HCT116 (cell line): Measurements from ENCODE around the gene POTEC.
"Not testable (repeated sequence)": the region's sequence is repeated elsewhere in the genome, so short reads cannot be mapped to it uniquely, and the experiment has no call there.

Experiments
- CBX3 ChIP-seq: IDR thresholded peaks from 2 replicates; pipeline ENCODE4 v1.6.1; 2012; ENCODE audit warnings: low read depth
- CEBPB ChIP-seq: IDR thresholded peaks from 2 replicates; pipeline ENCODE4 v1.6.1; 2012; ENCODE audit warnings: low read depth
- EGR1 ChIP-seq: IDR thresholded peaks from 2 replicates; pipeline ENCODE4 v1.6.1; 2012; ENCODE audit warnings: low read depth
- EZH2 ChIP-seq: fragments of 200-600 bp; sonication (generic); IDR thresholded peaks from 2 replicates; pipeline ENCODE4 v1.6.1; 2017; ENCODE audit warnings: antibody characterized with exemption, mixed run types
- EZH2phosphoT487 ChIP-seq: fragments of 200-600 bp; IDR thresholded peaks from 2 replicates; pipeline ENCODE4 v1.6.1; 2018; ENCODE audit warnings: antibody characterized with exemption, borderline replicate concordance
- POLR2A ChIP-seq: IDR thresholded peaks from 2 replicates; pipeline ENCODE4 v1.7.0; 2011; ENCODE audit warnings: borderline replicate concordance; ENCODE audit not compliant: insufficient read depth, insufficient read length; ENCODE audit errors: extremely low read depth
- YY1 ChIP-seq: IDR thresholded peaks from 2 replicates; pipeline ENCODE4 v1.6.1; 2011; ENCODE audit warnings: low read length, low read depth, moderate library complexity, mild to moderate bottlenecking; ENCODE audit not compliant: insufficient replicate concordance; ENCODE audit errors: extremely low read depth
- ZFX ChIP-seq: fragments of 450-650 bp; IDR thresholded peaks from 2 replicates; pipeline ENCODE4 v1.6.1; 2017
- TF ChIP-seq, protein P1 (sequence below), 3 experiments: fragments of 200-600 bp in 1 of 3; sonication (generic) in 1 of 3; IDR thresholded peaks in 2 of 3; conservative IDR thresholded peaks in 1 of 3; 2 replicates each; pipeline ENCODE4 v1.5.1; 2012 to 2017; ENCODE audit warnings: low read depth in 2 of 3, low read length in 2 of 3, antibody characterized with exemption in 1 of 3, borderline replicate concordance in 1 of 3, control low read depth in 1 of 3, mild to moderate bottlenecking in 1 of 3, mixed read lengths in 1 of 3, mixed run types in 1 of 3, moderate library complexity in 1 of 3; ENCODE audit not compliant: insufficient read depth in 1 of 3
- TF ChIP-seq, protein P2 (sequence below): IDR thresholded peaks from 2 replicates; pipeline ENCODE4 v1.6.1; 2012; ENCODE audit warnings: low read depth

DNA sequence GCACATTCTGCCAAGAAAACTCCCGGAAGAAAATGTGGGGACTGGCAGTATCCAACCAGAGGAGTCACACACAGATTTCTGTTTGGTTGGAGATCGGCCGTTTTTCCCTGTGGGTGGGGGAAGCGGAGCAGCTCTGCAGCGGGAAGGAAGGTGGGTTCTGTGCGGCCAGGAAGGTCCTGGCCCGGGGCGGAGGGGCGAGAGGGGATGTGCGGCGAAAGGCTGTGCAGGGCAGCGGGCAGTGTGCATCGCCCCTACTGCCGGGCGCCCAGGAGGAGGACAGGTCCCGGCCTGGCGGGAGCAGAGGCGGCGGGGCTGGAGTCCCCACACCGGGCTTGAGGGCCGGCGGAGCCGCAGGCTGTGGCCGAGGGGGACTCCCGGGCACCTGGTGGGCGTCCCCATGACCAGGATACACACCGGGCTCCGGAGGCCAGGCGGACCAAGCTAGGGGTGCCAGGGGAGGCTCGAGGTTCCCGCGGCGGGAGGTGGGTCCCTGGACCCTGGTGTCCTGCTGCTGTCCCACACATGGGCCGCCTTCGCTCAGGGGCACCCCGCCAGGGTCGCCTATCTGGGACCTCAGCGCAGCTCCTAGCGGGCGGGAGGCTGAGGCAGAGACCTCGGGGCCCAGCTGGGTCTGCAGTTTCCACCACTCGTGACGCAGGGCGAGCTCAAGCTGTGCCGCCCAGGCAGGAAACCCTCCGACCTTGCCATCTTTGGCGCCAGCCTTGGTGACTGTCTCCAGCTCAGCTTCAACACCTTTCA lies 54.0 kb downstream of the POTEC start:
- TF ChIP-seq, protein P1, sequence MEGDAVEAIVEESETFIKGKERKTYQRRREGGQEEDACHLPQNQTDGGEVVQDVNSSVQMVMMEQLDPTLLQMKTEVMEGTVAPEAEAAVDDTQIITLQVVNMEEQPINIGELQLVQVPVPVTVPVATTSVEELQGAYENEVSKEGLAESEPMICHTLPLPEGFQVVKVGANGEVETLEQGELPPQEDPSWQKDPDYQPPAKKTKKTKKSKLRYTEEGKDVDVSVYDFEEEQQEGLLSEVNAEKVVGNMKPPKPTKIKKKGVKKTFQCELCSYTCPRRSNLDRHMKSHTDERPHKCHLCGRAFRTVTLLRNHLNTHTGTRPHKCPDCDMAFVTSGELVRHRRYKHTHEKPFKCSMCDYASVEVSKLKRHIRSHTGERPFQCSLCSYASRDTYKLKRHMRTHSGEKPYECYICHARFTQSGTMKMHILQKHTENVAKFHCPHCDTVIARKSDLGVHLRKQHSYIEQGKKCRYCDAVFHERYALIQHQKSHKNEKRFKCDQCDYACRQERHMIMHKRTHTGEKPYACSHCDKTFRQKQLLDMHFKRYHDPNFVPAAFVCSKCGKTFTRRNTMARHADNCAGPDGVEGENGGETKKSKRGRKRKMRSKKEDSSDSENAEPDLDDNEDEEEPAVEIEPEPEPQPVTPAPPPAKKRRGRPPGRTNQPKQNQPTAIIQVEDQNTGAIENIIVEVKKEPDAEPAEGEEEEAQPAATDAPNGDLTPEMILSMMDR (IDR thresholded peaks at IDR 0.05 in 2 of 3, conservative IDR thresholded peaks at IDR 0.05 in 1 of 3; ENCODE audit: borderline replicate concordance in 1 of 3, insufficient read depth in 1 of 3, low read depth in 2 of 3, low read length in 2 of 3), result not testable (repeated sequence)
- TF ChIP-seq POLR2A, YY1, EGR1, ZFX, CEBPB, EZH2phosphoT487, EZH2, CBX3: not testable (repeated sequence)
- TF ChIP-seq, protein P2, sequence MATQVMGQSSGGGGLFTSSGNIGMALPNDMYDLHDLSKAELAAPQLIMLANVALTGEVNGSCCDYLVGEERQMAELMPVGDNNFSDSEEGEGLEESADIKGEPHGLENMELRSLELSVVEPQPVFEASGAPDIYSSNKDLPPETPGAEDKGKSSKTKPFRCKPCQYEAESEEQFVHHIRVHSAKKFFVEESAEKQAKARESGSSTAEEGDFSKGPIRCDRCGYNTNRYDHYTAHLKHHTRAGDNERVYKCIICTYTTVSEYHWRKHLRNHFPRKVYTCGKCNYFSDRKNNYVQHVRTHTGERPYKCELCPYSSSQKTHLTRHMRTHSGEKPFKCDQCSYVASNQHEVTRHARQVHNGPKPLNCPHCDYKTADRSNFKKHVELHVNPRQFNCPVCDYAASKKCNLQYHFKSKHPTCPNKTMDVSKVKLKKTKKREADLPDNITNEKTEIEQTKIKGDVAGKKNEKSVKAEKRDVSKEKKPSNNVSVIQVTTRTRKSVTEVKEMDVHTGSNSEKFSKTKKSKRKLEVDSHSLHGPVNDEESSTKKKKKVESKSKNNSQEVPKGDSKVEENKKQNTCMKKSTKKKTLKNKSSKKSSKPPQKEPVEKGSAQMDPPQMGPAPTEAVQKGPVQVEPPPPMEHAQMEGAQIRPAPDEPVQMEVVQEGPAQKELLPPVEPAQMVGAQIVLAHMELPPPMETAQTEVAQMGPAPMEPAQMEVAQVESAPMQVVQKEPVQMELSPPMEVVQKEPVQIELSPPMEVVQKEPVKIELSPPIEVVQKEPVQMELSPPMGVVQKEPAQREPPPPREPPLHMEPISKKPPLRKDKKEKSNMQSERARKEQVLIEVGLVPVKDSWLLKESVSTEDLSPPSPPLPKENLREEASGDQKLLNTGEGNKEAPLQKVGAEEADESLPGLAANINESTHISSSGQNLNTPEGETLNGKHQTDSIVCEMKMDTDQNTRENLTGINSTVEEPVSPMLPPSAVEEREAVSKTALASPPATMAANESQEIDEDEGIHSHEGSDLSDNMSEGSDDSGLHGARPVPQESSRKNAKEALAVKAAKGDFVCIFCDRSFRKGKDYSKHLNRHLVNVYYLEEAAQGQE, result not testable (repeated sequence)
